Measurements from ENCODE around the gene MYO1B.

MYO1B gene

DNA sequence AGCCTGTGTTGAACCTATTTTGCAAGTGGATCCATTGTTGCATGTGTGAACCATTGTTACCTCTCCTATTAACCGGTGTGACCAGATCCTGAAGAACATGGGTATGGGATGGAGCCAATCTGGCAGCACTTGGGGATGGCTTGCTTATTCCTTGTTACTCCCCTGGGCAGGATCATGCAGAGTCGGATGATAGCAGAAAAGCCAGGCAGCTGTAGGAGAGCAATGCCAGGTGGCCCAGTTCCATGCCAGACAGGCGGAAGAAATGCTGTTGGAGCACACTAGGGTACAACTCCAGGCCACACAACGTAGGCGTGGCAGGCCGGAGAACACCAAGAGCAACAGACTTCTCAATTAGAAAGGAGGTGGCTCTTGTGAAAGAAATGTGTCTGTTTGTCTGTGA lies 16.3 kb upstream of the MYO1B start:
- Histone ChIP-seq H3K9ac (ENCODE audit: low read length) (no peak overlapping the region), H3K4me3 (ENCODE audit: low read length) (no peak overlapping the region), H3K4me1 (ENCODE audit: low read length) (no peaks in the 10 kb centered on the region), H3K27ac (ENCODE audit: low read length) (no peak overlapping the region), H3K9me3 (ENCODE audit: insufficient read depth, low read length) (no peaks in the 10 kb centered on the region), H3K4me2 (ENCODE audit: low read length) (no peak overlapping the region), H3K27me3 (ENCODE audit: low read depth, low read length) (no peaks in the 10 kb centered on the region), H2AFZ (ENCODE audit: low read depth, low read length) (no peak overlapping the region), H4K20me1 (ENCODE audit: insufficient read depth, low read length) (no peaks in the 10 kb centered on the region), H3K79me2 (ENCODE audit: low read length) (no peaks in the 10 kb centered on the region), H3K36me3 (replicated peaks; ENCODE audit: low read depth, low read length) (no peaks in the 10 kb centered on the region)
- TF ChIP-seq, protein P1, sequence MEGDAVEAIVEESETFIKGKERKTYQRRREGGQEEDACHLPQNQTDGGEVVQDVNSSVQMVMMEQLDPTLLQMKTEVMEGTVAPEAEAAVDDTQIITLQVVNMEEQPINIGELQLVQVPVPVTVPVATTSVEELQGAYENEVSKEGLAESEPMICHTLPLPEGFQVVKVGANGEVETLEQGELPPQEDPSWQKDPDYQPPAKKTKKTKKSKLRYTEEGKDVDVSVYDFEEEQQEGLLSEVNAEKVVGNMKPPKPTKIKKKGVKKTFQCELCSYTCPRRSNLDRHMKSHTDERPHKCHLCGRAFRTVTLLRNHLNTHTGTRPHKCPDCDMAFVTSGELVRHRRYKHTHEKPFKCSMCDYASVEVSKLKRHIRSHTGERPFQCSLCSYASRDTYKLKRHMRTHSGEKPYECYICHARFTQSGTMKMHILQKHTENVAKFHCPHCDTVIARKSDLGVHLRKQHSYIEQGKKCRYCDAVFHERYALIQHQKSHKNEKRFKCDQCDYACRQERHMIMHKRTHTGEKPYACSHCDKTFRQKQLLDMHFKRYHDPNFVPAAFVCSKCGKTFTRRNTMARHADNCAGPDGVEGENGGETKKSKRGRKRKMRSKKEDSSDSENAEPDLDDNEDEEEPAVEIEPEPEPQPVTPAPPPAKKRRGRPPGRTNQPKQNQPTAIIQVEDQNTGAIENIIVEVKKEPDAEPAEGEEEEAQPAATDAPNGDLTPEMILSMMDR (IDR thresholded peaks at IDR 0.05; ENCODE audit: low read depth, low read length), result no peak
- no peak for TF ChIP-seq EZH2phosphoT487 (IDR thresholded peaks at IDR 0.05; ENCODE audit: low read depth)

DNA sequence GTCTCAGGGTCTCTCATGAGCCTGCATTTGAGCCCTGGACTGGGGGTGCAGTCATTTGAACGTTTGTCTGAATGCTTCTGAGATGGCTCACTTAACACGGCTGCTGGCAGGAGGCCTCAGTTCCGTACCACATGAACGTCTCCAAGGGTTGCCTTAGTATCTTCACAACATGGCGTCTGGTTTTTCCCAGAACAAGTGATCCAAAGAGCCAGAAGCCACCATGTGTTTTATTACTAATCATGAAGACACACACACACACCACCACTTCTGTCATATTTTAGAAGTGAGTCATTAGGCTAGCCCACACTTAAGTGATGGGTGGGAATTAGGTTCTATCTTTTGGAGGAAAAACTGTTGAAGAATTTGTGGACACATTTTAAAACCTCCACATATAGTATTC lies 15.0 kb upstream of the MYO1B start:
- Histone ChIP-seq H3K9ac (ENCODE audit: low read length) (no peak overlapping the region), H3K27ac (ENCODE audit: low read length) (no peak overlapping the region), H2AFZ (ENCODE audit: low read depth, low read length) (no peak overlapping the region), H3K79me2 (ENCODE audit: low read length) (no peaks in the 10 kb centered on the region), H3K27me3 (ENCODE audit: low read depth, low read length) (no peaks in the 10 kb centered on the region), H3K4me2 (ENCODE audit: low read length) (no peak overlapping the region), H3K4me1 (ENCODE audit: low read length) (peaks cover 11% of the 10 kb centered on the region), H3K9me3 (ENCODE audit: insufficient read depth, low read length) (no peaks in the 10 kb centered on the region), H4K20me1 (ENCODE audit: insufficient read depth, low read length) (no peaks in the 10 kb centered on the region), H3K36me3 (replicated peaks; ENCODE audit: low read depth, low read length) (no peaks in the 10 kb centered on the region), H3K4me3 (ENCODE audit: low read length) (no peak overlapping the region)
- TF ChIP-seq EZH2phosphoT487 (IDR thresholded peaks at IDR 0.05; ENCODE audit: low read depth), result no peak
- TF ChIP-seq, protein P1 (IDR thresholded peaks at IDR 0.05; ENCODE audit: low read depth, low read length), result no peak

DNA sequence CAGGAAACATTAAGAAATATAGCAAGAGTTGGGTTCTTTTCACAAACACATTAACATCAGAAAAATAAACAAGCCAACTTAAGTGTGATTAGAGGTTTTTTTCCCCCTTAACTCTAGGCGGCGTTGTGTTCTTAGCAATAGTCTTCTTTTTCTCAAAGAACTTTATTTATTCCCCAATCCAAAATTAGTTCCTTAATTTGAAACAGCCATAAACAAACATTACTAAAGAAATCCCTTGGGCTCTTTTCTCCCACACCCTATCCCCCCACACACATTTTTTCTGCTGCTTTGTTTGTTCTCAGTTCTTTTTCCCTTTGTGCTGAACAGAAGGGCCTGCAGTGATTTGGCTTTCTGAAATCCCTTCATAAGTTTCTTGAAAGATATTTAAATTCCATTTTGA lies 13.2 kb upstream of the MYO1B start:
- no peaks in the 10 kb centered on the region for H3K9me3 ChIP-seq (ENCODE audit: insufficient read depth, low read length)
- H3K36me3 ChIP-seq (replicated peaks; ENCODE audit: low read depth, low read length), result no peaks in the 10 kb centered on the region
- H3K27ac ChIP-seq (ENCODE audit: low read length), result no peak overlapping the region
- no peaks in the 10 kb centered on the region for H4K20me1 ChIP-seq (ENCODE audit: insufficient read depth, low read length)
- H3K79me2 ChIP-seq (ENCODE audit: low read length), result no peaks in the 10 kb centered on the region
- TF ChIP-seq, protein P1 (IDR thresholded peaks at IDR 0.05; ENCODE audit: low read depth, low read length), result peak; percentile 81
- no peak for TF ChIP-seq EZH2phosphoT487 (IDR thresholded peaks at IDR 0.05; ENCODE audit: low read depth)
- peaks cover 21% of the 10 kb centered on the region for H3K4me1 ChIP-seq (ENCODE audit: low read length)
- H3K9ac ChIP-seq (ENCODE audit: low read length), result no peak overlapping the region
- no peak overlapping the region for H2AFZ ChIP-seq (ENCODE audit: low read depth, low read length)
- H3K4me3 ChIP-seq (ENCODE audit: low read length), result no peak overlapping the region
- no peak overlapping the region for H3K4me2 ChIP-seq (ENCODE audit: low read length)
- no peaks in the 10 kb centered on the region for H3K27me3 ChIP-seq (ENCODE audit: low read depth, low read length)

DNA sequence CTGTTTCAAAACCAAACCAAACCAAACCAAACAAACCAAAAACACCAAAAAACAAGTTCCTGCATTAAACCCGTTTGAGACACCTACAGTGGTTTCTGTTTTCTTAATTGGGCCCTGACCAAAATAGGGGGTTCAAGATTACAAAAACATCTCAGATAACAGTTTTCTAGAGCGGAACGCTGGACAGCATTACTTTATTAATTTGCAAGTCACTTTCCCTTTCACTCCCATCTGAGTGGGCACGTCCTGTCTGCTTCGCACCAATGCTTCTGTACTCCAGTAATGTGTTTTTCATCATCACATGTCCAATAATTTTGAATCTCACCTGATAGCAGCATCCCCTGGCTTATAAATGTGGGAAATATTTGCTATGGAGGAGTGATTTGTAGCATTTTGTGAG lies 11.7 kb upstream of the MYO1B start:
- peaks cover 21% of the 10 kb centered on the region for H3K4me1 ChIP-seq (ENCODE audit: low read length)
- TF ChIP-seq, protein P1 (IDR thresholded peaks at IDR 0.05; ENCODE audit: low read depth, low read length), result no peak
- no peak for TF ChIP-seq EZH2phosphoT487 (IDR thresholded peaks at IDR 0.05; ENCODE audit: low read depth)
- no peaks in the 10 kb centered on the region for H3K9me3 ChIP-seq (ENCODE audit: insufficient read depth, low read length)
- no peak overlapping the region for H3K27ac ChIP-seq (ENCODE audit: low read length)
- no peaks in the 10 kb centered on the region for H3K36me3 ChIP-seq (replicated peaks; ENCODE audit: low read depth, low read length)
- H2AFZ ChIP-seq (ENCODE audit: low read depth, low read length), result no peak overlapping the region
- H3K4me2 ChIP-seq (ENCODE audit: low read length), result no peak overlapping the region
- H3K4me3 ChIP-seq (ENCODE audit: low read length), result no peak overlapping the region
- H3K79me2 ChIP-seq (ENCODE audit: low read length), result no peaks in the 10 kb centered on the region
- no peak overlapping the region for H3K9ac ChIP-seq (ENCODE audit: low read length)
- H4K20me1 ChIP-seq (ENCODE audit: insufficient read depth, low read length), result no peaks in the 10 kb centered on the region
- H3K27me3 ChIP-seq (ENCODE audit: low read depth, low read length), result no peaks in the 10 kb centered on the region

Measured in OCI-LY3 (cell line).